Lower leg skin (tissue), 3 donors: ENCODE measurements around the gene NPEPPS.

ENCODE experiments used
- POLR2A ChIP-seq, 2 donors: fragments of 450-650 bp; IDR thresholded peaks; one replicate each; pipeline ENCODE4 v1.6.1; 2016 to 2017; ENCODE audit warnings: antibody characterized with exemption in 2 of 2, mild to moderate bottlenecking in 1 of 2, moderate library complexity in 1 of 2
- TF ChIP-seq, protein P1 (sequence below), 3 donors: fragments of 450-650 bp; IDR thresholded peaks; one replicate each; pipeline ENCODE4 v1.5.1; 2016; ENCODE audit warnings: antibody characterized with exemption in 3 of 3, mild to moderate bottlenecking in 3 of 3, moderate library complexity in 2 of 3

DNA sequence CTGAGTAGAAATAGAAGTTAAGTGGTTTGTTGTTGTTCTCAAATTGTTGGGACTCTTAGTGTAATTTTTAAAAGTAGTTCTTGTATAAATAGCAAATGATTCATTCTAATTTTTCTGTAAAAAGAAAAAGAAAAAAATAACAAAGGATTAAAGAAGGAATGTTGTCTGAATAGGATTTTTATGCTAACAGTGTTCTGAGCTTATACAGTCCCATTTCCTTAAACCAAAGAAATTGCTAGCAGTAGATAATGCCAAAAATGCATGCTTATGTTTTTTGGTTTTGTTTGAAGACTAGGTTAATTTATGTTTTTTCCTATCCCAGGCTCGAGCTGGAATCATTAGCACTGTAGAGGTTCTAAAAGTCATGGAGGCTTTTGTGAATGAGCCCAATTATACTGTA lies 74.1 kb downstream of the NPEPPS start:
- no peak for TF ChIP-seq POLR2A (IDR thresholded peaks at IDR 0.05)
- TF ChIP-seq, protein P1, sequence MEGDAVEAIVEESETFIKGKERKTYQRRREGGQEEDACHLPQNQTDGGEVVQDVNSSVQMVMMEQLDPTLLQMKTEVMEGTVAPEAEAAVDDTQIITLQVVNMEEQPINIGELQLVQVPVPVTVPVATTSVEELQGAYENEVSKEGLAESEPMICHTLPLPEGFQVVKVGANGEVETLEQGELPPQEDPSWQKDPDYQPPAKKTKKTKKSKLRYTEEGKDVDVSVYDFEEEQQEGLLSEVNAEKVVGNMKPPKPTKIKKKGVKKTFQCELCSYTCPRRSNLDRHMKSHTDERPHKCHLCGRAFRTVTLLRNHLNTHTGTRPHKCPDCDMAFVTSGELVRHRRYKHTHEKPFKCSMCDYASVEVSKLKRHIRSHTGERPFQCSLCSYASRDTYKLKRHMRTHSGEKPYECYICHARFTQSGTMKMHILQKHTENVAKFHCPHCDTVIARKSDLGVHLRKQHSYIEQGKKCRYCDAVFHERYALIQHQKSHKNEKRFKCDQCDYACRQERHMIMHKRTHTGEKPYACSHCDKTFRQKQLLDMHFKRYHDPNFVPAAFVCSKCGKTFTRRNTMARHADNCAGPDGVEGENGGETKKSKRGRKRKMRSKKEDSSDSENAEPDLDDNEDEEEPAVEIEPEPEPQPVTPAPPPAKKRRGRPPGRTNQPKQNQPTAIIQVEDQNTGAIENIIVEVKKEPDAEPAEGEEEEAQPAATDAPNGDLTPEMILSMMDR (IDR thresholded peaks at IDR 0.05): no peak
